C4-2B (cell line): Measurements from ENCODE around the gene ARL11.

Experiments used
- ZFX ChIP-seq: fragments of 450-650 bp; IDR thresholded peaks from 2 replicates; pipeline ENCODE4 v1.6.1; 2017
- TF ChIP-seq, protein P1 (sequence below): fragments of 450-650 bp; conservative IDR thresholded peaks from 2 replicates; pipeline ENCODE4 v1.5.1; 2017; ENCODE audit warnings: mild to moderate bottlenecking

DNA sequence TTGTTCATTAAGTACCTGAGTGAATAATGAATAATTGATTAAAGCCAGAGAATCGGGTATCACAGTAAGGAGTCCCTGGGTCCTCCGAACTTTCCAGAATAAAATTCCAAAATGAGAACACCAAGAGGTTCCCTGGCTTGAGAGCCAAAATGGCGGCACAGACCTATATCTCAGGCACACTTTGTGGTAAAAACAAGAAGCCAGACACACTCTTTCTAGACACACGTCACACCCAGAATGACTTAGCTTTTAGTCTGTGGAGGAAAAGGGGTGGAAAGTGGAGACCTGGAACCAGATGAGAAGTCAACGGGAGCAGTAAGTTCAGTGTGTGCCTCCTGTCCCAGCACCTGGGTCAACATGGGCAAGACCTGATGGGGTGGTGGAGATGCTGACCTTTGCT lies 8.4 kb downstream of the ARL11 start:
- TF ChIP-seq, protein P1, sequence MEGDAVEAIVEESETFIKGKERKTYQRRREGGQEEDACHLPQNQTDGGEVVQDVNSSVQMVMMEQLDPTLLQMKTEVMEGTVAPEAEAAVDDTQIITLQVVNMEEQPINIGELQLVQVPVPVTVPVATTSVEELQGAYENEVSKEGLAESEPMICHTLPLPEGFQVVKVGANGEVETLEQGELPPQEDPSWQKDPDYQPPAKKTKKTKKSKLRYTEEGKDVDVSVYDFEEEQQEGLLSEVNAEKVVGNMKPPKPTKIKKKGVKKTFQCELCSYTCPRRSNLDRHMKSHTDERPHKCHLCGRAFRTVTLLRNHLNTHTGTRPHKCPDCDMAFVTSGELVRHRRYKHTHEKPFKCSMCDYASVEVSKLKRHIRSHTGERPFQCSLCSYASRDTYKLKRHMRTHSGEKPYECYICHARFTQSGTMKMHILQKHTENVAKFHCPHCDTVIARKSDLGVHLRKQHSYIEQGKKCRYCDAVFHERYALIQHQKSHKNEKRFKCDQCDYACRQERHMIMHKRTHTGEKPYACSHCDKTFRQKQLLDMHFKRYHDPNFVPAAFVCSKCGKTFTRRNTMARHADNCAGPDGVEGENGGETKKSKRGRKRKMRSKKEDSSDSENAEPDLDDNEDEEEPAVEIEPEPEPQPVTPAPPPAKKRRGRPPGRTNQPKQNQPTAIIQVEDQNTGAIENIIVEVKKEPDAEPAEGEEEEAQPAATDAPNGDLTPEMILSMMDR = no peak
- TF ChIP-seq ZFX = no peak
